IMR-90 (cell line): ENCODE results near the gene TFAP2E.

Experiments used
- BHLHE40 ChIP-seq: fragments of 150-350 bp; IDR thresholded peaks from 2 replicates; pipeline ENCODE4 v1.6.1; 2016; ENCODE audit warnings: mild to moderate bottlenecking, low read depth, low read length
- CEBPB ChIP-seq: IDR thresholded peaks from 2 replicates; pipeline ENCODE4 v1.6.1; 2012; ENCODE audit warnings: low read depth, low read length, improper control_type of control experiment
- CHD1 ChIP-seq: IDR thresholded peaks from 2 replicates; pipeline ENCODE4 v1.6.1; 2012; ENCODE audit warnings: low read depth, low read length, improper control_type of control experiment
- FOS ChIP-seq: fragments of 150-350 bp; IDR thresholded peaks from 2 replicates; pipeline ENCODE4 v1.6.1; 2016; ENCODE audit warnings: low read depth, low read length
- MAFK ChIP-seq: IDR thresholded peaks from 2 replicates; pipeline ENCODE4 v1.6.1; 2012; ENCODE audit warnings: low read depth, low read length, improper control_type of control experiment
- MAZ ChIP-seq: IDR thresholded peaks from 2 replicates; pipeline ENCODE4 v1.6.1; 2012; ENCODE audit warnings: low read depth, mild to moderate bottlenecking, low read length, improper control_type of control experiment, moderate library complexity, borderline replicate concordance
- MXI1 ChIP-seq: IDR thresholded peaks from 2 replicates; pipeline ENCODE4 v1.6.1; 2012; ENCODE audit warnings: low read depth, mild to moderate bottlenecking, low read length, moderate library complexity, borderline replicate concordance
- POLR2A ChIP-seq: IDR thresholded peaks from 2 replicates; pipeline ENCODE4 v1.6.1; 2012; ENCODE audit warnings: mild to moderate bottlenecking, low read depth, low read length
- RAD21 ChIP-seq: IDR thresholded peaks from 2 replicates; pipeline ENCODE4 v1.6.1; 2012; ENCODE audit warnings: low read length, improper control_type of control experiment
- RCOR1 ChIP-seq: IDR thresholded peaks from 2 replicates; pipeline ENCODE4 v1.6.1; 2012; ENCODE audit warnings: mild to moderate bottlenecking, low read length, improper control_type of control experiment; ENCODE audit not compliant: insufficient replicate concordance
- RFX5 ChIP-seq: IDR thresholded peaks from 2 replicates; pipeline ENCODE4 v1.8.0; 2012; ENCODE audit warnings: low read depth, mild to moderate bottlenecking, low read length, moderate library complexity
- SMC3 ChIP-seq: fragments of 150-350 bp; IDR thresholded peaks from 2 replicates; pipeline ENCODE4 v1.6.1; 2016; ENCODE audit warnings: low read depth, mild to moderate bottlenecking, antibody characterized with exemption, low read length, moderate library complexity
- TF ChIP-seq, protein P1 (sequence below): conservative IDR thresholded peaks from 2 replicates; pipeline ENCODE4 v1.5.1; 2012; ENCODE audit warnings: mild to moderate bottlenecking, low read depth, low read length, improper control_type of control experiment
- TF ChIP-seq, protein P2 (sequence below): fragments of 150-350 bp; IDR thresholded peaks from 2 replicates; pipeline ENCODE4 v1.6.1; 2017; ENCODE audit warnings: mild to moderate bottlenecking, antibody characterized with exemption, low read length, low read depth

GRCh38 chr1:35561972-35562680 is 11.0 kb upstream of the TFAP2E start:
- no peak for TF ChIP-seq CEBPB
- TF ChIP-seq, protein P1, sequence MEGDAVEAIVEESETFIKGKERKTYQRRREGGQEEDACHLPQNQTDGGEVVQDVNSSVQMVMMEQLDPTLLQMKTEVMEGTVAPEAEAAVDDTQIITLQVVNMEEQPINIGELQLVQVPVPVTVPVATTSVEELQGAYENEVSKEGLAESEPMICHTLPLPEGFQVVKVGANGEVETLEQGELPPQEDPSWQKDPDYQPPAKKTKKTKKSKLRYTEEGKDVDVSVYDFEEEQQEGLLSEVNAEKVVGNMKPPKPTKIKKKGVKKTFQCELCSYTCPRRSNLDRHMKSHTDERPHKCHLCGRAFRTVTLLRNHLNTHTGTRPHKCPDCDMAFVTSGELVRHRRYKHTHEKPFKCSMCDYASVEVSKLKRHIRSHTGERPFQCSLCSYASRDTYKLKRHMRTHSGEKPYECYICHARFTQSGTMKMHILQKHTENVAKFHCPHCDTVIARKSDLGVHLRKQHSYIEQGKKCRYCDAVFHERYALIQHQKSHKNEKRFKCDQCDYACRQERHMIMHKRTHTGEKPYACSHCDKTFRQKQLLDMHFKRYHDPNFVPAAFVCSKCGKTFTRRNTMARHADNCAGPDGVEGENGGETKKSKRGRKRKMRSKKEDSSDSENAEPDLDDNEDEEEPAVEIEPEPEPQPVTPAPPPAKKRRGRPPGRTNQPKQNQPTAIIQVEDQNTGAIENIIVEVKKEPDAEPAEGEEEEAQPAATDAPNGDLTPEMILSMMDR: no peak
- TF ChIP-seq RCOR1: no peak
- no peak for TF ChIP-seq MAFK
- no peak for TF ChIP-seq RAD21
- no peak for TF ChIP-seq POLR2A
- TF ChIP-seq BHLHE40: no peak
- no peak for TF ChIP-seq RFX5
- TF ChIP-seq MXI1: no peak
- TF ChIP-seq SMC3: no peak
- TF ChIP-seq MAZ: no peak
- TF ChIP-seq, protein P2, sequence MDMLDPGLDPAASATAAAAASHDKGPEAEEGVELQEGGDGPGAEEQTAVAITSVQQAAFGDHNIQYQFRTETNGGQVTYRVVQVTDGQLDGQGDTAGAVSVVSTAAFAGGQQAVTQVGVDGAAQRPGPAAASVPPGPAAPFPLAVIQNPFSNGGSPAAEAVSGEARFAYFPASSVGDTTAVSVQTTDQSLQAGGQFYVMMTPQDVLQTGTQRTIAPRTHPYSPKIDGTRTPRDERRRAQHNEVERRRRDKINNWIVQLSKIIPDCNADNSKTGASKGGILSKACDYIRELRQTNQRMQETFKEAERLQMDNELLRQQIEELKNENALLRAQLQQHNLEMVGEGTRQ: no peak
- TF ChIP-seq FOS: no peak
- no peak for TF ChIP-seq CHD1
